Measurements from ENCODE around the gene ASCC3. TPM values are rescaled to one million over a fixed set of nuclear protein-coding genes. Genes with fewer than 3 reads are reported as not detected.

ASCC3 gene
- total and polyA plus RNA-seq, 12 donors = 3.1 to 46.2 (median 32.4) TPM

DNA sequence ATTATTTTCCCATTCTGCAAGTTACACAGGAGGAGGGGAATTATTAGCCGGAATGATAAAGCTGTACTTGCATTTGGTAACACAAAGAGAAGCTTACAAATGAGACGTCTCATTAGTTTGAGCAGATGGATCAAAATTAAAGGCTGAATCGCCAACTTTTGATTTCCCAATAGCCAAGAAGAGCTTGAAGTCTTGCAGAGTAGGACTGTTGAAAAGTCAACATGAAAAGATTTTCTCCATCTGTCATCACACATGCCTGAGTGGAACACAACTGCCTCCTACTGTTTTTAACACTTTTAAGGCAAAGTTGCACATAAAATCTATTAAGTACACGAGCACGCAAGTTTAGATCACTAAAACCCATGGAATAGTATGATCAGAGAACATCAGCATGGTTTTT, 176.2 kb downstream of the ASCC3 start:
- TF ChIP-seq, protein P1, sequence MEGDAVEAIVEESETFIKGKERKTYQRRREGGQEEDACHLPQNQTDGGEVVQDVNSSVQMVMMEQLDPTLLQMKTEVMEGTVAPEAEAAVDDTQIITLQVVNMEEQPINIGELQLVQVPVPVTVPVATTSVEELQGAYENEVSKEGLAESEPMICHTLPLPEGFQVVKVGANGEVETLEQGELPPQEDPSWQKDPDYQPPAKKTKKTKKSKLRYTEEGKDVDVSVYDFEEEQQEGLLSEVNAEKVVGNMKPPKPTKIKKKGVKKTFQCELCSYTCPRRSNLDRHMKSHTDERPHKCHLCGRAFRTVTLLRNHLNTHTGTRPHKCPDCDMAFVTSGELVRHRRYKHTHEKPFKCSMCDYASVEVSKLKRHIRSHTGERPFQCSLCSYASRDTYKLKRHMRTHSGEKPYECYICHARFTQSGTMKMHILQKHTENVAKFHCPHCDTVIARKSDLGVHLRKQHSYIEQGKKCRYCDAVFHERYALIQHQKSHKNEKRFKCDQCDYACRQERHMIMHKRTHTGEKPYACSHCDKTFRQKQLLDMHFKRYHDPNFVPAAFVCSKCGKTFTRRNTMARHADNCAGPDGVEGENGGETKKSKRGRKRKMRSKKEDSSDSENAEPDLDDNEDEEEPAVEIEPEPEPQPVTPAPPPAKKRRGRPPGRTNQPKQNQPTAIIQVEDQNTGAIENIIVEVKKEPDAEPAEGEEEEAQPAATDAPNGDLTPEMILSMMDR (IDR thresholded peaks at IDR 0.05) = no peak
- TF ChIP-seq POLR2A (IDR thresholded peaks at IDR 0.05) = no peak
- 92 to 99% (median 96%) methylated on average over 5 of the region's 5 CpGs for WGBS, 4 donors
- Histone ChIP-seq H3K27me3 (no peaks in the 10 kb centered on the region), H3K36me3 (replicated peaks in 1 of 2) (no peaks in the 10 kb centered on the region), H3K27ac (no peak overlapping the region), H3K4me1 (replicated peaks in 1 of 2) (no peaks in the 10 kb centered on the region), H3K9me3 (replicated peaks in 1 of 3) (no peaks in the 10 kb centered on the region), H3K4me3 (no peak overlapping the region)
- DNase-seq = no peak
- intact Hi-C loops (cut with DNase I) = no loop called here

DNA sequence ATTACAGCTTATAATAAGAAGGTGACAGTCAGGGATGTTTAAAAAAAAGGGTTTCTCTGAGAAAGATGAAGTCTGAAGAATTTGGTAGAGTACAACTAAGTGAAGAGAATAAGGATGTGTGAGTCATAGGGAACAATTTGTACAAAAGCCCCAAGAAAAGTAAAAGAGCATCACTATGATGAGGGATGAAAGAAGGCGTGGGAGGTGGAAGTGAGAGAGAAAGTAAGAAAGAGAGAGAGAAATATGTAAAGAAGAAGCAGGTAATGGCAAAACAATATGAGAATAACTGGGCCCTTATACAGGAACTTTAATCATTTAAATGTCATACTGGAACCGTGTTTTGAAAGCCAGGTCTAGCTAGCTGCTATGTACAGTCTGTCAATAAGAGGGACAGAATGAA, 179.4 kb downstream of the ASCC3 start:
- intact Hi-C loops (cut with DNase I) = no loop called here
- WGBS, 4 donors = 94 to 97% (median 95%) methylated on average over 2 of the region's 2 CpGs
- no peaks in the 10 kb centered on the region for H3K36me3 ChIP-seq (replicated peaks in 1 of 2)

DNA sequence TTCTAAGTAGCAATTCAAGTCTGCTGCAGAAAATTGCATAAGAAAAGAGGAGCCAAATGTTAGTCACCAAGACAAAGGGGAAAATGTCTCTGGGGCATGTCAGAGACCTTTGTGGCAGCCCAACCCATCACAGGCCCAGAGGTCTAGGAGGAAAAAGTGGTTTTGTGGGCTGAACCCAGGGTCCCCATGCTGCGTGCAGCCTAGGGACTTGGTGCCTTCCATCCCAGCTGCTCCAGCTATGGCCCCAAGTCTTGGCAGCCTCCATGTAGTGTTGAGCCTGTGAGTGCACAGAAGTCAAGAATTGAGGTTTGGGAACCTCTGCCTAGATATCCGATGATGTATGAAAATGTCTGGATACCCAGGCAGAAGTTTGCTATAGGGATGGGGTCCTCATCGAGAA, 181.1 kb downstream of the ASCC3 start:
- no peaks in the 10 kb centered on the region for H3K36me3 ChIP-seq (replicated peaks in 1 of 2)
- H3K27ac ChIP-seq = no peak overlapping the region
- no peaks in the 10 kb centered on the region for H3K4me1 ChIP-seq (replicated peaks in 1 of 2)
- H3K27me3 ChIP-seq = no peaks in the 10 kb centered on the region
- TF ChIP-seq POLR2A (IDR thresholded peaks at IDR 0.05) = no peak
- TF ChIP-seq, protein P1 (IDR thresholded peaks at IDR 0.05) = no peak
- H3K4me3 ChIP-seq = no peak overlapping the region
- WGBS, 4 donors = 96 to 100% (median 99%) methylated on average over 3 of the region's 3 CpGs
- H3K9me3 ChIP-seq (replicated peaks in 1 of 3) = no peaks in the 10 kb centered on the region
- DNase-seq = no peak
- intact Hi-C loops (cut with DNase I) = no loop called here

More for the DNA sequence above, 179.4 kb downstream of the ASCC3 start:
- H3K4me1 ChIP-seq (replicated peaks in 1 of 2) = no peaks in the 10 kb centered on the region
- no peaks in the 10 kb centered on the region for H3K9me3 ChIP-seq (replicated peaks in 1 of 3)
- no peaks in the 10 kb centered on the region for H3K27me3 ChIP-seq
- no peak overlapping the region for H3K4me3 ChIP-seq
- no peak for TF ChIP-seq POLR2A (IDR thresholded peaks at IDR 0.05)
- TF ChIP-seq, protein P1 (IDR thresholded peaks at IDR 0.05) = no peak
- DNase-seq = no peak
- no peak overlapping the region for H3K27ac ChIP-seq

DNA sequence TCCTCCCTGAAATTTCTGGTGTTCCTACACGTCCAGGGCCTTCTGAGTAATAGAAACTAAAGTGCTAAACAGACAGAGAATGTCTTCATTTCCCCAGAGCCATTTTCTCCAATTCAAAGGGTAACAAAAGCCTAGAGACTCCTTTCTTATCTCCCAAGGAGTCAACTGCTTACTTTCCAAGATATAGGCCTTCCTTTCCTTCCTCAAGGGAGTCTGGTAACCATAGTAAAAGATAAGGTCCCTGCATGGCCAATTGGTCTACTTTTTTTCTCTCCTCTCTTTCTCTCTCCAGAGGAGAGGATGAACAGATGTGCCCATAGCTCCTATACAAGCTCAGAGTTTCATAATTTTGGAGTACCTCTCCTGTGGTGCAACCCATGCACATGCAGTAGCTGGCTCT, 185.7 kb downstream of the ASCC3 start:
- no peak overlapping the region for H3K4me3 ChIP-seq
- TF ChIP-seq, protein P1 (IDR thresholded peaks at IDR 0.05) = no peak
- no peak for TF ChIP-seq POLR2A (IDR thresholded peaks at IDR 0.05)
- no peak for DNase-seq
- H3K27ac ChIP-seq = no peak overlapping the region
- intact Hi-C loops (cut with DNase I) = no loop called here
- H3K4me1 ChIP-seq (replicated peaks in 1 of 2) = no peaks in the 10 kb centered on the region
- H3K9me3 ChIP-seq (replicated peaks in 1 of 3) = no peaks in the 10 kb centered on the region
- no peaks in the 10 kb centered on the region for H3K36me3 ChIP-seq (replicated peaks in 1 of 2)
- no peaks in the 10 kb centered on the region for H3K27me3 ChIP-seq
- 82 to 94% (median 85%) methylated on average over 1 of the region's 1 CpG for WGBS, 4 donors

All from adrenal gland (tissue), 12 donors.